HG02759 (cell line): ENCODE data around the gene TEX48.

Experiments
- ATAC-seq: cut with Tn5 transposase; IDR thresholded peaks from one replicate; pipeline ENCODE4 v1.9.1; 2021; ENCODE audit warnings: mild to moderate bottlenecking, moderate library complexity; ENCODE audit not compliant: unreplicated experiment

Gene TEX48

DNA sequence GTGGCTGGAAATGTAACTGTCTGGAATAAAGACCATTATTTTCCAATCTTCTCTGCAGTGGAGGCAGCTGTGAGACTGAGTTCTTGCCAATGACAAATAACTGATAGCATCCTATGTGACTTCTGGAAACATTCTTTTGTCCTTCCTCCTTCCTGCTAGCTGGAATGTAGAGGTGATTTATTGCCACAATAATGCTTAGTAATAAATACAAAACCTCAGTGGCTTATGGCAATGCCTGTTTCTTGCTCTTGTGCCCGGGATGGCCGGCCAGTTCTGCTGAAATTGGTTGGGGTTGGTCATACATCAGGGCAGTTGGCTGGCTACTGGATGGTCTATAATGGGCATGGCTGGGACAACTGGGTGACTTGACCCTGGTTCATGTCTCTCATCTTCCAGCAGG, 12.2 kb upstream of the TEX48 start:
- no peak for ATAC-seq

DNA sequence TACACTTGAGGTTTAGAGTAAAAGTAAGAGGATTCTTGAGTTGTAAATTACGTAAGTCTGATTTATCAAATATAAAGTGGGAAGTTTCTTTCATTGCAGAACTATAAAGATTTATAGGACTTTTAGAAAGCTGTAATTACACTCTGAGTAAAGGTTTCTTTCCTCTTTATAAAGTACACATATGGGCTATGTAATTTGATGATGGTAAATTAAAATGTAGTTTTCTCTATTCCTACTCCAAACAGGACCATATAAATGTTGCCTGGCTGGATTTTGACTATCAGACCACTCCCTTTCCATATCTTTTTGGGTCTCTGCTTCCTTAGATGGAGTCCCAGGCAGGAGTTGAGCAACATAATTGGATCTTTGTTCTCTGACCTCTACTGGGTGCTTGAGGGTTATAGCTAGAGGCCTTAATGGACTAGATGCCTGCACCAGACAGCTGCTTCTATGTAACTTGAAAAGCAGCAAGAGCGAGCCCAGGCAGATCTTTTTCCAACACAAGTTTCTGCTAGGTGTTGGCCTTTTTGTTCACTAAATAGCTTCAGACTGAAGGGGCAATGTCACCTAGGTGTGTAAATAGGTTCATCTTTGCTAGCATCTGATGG, 11.4 kb upstream of the TEX48 start:
- no peak for ATAC-seq

DNA sequence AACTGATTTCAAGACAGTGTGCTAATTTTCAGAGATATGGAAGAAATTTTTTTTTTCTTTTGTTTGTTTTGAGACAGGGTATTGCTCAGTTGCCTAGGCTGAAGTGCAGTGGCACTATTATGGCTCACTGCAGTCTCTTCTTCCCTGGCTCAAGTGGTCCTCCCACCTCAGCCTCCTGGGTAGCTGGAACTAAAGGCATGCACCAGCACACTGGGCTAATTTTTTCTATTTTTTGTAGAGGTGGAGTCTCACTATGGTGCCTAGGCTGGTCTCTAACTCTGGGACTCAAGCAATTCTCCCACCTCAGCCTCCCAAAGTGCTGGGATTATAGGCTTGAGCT, 9.9 kb upstream of the TEX48 start:
- ATAC-seq: no peak

DNA sequence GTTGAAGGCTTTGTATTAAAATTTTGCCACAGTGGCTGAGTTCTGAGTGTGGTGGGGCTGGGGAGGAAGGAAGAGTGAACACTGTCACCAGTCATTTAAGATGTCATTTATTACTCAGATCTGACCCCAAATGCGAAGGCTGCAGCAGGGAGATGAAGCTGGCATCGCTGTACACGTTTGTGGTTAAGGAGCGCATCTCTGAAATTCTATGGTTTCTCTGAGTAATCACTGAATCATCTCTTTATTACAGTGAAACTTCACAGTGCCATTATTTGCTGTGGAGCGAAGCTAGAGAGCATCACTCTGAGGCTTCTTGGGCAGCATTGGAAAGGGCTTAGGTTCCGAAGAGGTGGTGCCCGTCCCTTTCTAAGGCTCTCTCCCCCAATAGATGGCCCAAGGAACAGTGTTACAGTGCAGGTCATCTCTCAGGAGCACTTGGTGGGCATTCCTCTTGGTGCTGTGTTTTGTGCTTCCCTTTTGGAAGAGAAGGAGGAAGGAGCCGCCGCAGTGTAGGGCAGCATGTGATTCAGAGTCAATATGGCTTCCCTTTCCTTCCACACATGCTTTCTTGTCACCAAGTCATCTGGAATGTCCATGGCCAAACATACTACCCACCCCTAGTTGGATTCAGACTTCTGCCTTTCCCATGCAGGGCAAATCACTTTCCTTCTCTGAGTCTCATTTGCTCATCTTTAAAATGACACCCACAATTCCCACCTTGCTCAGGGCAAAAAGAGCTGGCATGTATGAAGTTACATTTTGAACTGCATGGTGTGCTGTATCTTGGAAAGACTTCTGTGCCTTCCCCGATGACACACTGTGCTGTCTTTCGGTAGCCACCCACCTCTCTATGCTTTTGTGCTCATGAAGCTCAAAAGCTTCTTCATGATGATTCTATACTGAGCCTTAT, 9.3 kb upstream of the TEX48 start:
- ATAC-seq: peak; percentile 86

DNA sequence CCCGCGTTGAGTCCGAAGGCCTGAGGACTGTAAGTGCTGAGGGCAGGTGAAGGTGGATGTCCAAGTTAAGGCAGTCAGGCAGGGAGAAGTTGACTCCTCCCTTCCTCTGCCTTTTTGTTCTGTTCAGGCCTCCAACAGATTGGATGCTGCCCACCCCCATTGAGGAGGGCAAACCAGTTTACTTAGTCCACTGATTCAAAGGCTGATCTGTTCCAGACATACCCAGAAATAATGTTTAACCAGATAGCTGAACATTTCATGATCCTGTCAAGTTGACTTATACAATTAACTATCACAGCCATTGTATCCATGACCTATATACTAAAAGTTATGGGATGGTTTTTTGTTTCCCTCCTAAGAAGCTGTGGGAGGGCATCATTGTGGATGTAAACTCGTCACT, 8.3 kb upstream of the TEX48 start:
- no peak for ATAC-seq

DNA sequence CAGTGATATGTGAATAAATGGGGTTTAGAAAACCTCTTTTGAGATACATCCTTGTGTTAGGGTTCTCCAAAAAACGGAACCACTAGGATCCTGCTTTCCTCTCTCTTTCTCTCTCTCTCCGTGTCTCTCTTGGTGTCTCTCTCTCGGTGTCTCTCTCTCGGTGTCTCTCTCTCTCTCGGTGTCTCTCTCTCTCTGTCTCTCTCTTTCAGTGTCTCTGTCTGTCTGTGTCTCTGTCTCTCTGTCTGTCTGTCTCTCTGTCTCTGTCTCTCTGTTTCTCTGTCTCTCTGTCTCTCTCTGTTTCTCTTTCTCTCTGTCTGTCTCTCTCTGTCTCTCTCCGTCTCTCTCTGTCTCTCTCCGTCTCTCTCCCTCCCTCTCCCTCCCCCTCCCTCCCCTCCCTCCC, 7.8 kb upstream of the TEX48 start:
- no peak for ATAC-seq

DNA sequence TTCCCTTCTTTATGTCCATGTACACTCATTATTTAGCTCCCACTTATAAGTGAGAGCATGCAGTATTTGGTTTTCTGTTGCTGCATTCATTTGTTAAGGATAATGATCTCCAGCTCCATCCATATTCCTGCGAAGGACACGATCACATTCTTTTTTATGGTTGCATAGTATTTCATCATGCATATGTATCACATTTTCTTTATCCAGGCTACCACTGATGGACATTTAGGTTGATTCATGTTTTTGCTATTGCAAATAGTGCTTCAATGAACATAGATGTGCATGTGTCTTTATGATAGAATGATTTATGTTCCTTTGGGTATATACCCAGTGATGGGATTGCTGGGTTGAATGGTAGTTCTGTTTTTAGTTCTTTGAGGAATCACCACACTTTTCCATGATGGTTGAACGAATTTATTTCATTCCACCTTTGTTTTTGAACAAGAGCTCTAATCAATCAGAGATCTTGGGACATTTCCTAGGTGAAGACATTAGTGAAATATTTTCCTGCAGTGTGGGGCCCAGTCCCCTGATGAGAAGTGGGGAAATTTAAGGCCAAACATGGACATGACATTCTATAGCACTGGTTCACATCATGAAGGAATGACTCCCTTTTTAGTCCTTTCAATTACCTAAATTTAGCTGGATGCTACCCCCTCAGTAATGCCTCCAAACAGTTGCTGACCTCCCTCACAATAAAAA, 7.1 kb upstream of the TEX48 start:
- no peak for ATAC-seq

DNA sequence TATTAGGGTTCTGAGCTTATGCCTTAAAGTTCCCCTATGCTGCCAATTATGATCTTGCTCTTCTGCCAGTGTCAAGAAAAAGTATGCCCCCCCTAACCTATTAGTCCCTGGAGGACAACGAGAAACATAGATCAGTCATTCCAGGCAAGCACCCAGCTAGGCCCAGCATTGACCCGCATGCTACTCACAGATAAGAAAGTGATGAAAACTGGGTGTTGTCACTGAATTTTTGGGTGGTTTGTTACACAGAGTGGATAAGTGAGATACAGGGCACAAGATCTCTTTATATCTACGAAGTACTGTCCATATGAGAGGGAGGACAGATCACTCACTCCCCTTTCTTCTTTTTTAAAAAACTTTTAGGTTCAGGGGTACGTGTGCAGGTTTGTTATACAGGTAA, 6.4 kb upstream of the TEX48 start:
- no peak for ATAC-seq

DNA sequence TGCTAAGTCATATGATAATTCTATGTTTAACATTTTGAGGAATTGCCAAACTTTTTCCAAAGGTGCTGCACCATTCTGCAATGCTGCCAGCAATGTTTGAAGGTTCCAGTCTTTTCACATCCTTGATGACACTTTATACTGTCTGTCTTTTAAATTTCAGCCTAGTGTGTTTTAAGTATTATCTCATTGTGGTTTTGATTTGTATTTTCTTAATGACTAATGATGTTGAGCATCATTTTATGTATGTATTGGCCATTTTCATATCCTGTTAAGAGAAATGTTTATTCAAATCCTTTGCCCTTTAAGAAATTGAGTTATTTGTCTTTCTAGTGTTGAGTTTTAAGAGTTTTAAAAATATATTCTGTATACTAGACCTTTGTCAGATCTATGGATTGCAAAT, 5.0 kb upstream of the TEX48 start:
- ATAC-seq: no peak

DNA sequence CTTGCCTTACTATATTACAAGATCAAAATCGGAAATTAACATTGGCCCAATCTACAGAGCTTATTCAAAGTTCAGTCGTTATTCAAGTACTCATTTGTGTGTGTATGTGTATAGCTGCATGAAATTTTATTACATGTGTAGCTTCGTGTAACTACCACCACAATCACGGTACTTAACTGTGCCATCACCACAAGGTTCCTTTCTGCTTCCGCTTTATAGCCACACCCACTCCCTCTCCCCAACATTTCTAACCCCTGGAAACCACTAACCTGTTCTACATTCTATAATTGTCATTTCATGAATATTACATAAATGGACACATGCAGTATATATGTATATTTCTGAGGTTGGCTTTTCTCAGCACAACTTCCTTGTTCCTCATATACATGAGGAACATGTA, 4.0 kb upstream of the TEX48 start:
- ATAC-seq: no peak

DNA sequence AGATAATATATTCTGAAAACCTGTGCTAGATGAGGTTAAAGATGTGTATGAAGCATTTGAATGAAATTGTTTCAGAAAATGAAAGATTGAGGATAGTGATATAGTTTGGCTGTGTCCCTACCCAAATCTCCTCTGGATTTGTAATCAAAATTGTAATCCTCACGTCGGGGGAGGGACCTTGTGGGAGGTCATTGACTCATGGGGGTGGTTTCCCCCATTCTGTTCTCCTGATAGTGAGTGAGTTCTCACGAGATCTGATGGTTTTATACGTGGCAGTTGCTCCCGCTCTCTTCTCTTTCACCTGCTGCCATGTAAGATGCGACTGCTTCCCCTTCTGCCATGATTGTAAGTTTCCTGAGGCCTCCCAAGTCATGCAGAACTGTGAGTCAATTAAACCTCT, 2.0 kb upstream of the TEX48 start:
- no peak for ATAC-seq

DNA sequence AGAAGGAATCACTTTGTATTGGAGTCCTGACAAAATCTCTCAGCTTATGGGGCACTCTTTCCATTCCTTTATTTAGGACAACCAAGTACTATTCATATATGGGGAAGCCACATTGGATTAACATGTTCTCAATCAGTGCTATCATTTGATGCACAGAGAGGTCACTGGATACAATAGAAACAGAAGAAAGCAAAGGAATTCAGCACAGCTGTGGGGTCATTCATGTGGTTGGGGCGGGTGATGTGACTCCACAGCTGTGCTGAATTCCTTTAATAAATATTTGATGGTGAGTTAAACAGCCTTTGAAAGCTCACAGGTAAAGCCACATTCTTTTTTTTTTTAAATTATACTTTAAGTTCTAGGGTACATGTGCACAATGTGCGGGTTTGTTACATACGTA, 854 bp upstream of the TEX48 start:
- ATAC-seq: no peak

DNA sequence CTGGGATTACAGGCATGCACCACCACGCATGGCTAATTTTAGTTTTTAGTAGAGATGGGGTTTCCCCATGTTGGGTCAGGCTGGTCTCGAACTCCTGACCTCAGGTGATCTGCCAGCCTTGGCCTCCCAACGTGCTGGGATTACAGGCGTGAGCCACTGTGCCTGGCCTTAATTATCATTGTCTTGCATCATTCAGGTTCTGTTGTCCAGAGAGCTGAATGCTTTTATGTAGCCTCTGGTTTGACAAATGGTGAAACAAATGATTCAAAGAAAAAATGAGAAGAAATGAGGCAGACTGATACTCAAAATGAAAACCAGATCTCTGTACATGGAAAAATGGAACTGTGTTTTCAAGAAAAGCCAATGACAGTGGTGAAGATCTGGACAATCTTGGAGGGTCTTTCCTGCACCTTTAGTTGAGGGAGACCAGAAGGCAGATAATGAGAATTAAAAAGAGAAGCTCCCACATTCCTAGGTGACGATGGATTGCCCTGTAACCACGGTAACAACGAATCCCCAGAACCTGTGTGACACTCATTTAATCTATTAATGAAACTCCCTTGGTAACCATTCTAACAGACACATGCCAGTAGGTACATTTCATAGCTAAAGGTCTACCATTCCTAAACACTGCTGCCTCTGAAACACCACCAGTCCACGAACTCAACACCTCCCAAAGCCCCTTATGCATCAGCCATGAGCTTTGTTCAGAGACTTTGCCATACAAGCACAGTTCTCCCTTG, 1.6 kb downstream of the TEX48 start:
- no peak for ATAC-seq

DNA sequence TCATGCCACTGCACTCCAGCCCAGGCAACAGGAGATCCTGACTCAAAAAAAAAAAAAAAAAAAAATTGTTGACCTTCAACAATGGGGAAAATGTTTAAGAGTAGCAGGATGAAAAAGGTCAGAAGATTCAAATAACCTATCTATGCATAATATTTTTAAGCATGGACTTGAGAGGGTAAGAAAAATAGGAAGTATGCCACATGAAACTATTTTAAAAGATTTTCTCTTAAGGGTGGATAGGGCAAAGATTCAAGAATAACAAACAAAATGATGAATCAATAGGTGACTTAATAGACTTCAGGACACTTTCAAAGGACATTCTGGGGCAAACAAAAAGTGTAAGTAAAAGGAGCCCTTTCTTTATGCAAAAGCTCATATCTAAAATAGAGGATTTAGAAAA, 3.2 kb downstream of the TEX48 start:
- ATAC-seq: no peak

DNA sequence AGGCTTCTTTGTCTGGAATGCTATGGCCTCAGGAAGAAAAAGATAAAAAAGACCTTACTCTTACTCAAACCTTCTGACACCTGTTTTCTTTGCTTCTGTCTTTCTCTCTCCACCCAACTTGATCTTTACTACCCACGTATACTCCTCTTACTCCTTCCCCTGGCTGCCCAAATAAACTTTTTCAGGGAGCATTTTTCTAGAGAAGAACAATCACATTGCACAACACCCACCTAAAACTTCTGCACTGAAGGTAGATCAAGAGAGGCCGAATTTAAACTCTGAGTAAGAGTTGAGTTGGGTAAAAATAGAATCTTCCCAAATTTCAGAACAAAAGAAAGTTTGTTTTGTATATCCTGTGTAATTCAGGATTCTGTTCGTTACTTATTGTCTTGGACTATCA, 3.9 kb downstream of the TEX48 start:
- ATAC-seq: no peak

DNA sequence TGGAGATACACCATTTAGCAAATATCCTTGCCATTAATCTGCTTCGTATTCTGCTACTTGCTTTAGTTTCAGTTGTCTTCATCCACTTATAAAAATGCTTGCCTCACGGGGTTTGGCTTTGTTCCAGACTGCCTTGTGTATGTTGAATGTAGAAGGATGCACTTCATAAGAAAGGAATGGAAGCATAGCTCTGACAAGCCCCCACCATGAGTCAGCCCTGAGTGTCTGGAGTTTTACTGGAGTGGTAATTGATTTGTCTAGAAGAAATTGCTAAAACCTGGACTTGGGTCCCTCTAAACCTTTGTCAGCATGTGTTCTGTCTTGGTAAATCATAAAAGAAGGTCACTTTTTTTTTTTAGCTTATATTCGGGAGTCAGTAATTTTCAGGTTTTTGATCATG, 4.6 kb downstream of the TEX48 start:
- ATAC-seq: no peak

DNA sequence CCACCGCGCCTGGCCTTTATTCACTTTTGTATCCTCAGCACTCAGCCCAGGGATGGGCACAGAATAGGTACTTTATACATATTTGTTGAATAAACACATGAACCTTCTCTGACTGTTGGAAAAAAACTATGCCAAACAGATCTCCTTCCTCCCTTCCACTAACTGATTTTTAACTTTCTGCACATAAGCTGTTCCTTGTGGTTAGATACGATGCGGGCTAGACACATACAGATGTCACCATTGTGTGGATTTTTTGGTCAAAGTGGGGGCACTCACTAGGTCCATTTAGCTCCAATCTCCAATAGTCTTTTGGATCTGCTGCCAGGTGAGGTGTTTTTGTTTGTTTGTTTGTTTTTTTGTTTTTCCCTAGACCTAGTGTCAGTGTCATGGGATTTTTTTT, 5.1 kb downstream of the TEX48 start:
- ATAC-seq: no peak

DNA sequence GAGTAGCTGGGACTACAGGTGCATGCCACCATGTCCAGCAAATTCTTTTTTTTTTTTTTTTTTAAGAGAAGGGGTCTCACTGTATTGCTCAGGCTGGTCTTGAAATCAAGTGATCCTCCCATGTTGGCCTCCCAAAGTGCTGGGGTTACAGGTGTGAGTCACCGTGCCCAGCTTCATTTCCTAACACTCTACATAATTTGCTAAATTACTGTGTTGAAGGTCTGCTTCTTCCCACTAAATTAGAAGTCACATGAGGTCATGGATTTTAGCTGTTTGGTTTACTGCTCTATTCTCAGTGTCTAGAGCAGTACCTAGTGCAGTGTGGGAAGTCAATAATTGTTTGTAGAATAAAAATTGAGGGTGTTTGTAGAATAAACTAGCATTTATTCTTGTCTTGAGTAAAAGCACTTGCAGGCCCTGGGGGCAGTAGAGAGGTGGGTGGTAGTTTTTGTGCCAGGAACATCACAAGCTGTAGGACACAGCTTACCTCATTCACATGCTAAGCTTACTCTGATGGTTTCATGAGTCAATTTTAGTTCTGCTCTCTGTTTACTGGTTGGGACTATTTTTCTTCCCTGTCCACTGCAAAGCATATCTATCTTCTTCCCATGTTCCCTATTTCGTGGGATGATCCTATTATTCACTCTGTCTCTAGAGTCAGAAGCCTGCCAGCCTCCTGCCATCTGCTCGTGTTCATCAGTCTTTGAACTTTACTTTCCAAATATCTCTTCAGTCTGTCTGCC, 7.0 kb downstream of the TEX48 start:
- ATAC-seq: no peak

DNA sequence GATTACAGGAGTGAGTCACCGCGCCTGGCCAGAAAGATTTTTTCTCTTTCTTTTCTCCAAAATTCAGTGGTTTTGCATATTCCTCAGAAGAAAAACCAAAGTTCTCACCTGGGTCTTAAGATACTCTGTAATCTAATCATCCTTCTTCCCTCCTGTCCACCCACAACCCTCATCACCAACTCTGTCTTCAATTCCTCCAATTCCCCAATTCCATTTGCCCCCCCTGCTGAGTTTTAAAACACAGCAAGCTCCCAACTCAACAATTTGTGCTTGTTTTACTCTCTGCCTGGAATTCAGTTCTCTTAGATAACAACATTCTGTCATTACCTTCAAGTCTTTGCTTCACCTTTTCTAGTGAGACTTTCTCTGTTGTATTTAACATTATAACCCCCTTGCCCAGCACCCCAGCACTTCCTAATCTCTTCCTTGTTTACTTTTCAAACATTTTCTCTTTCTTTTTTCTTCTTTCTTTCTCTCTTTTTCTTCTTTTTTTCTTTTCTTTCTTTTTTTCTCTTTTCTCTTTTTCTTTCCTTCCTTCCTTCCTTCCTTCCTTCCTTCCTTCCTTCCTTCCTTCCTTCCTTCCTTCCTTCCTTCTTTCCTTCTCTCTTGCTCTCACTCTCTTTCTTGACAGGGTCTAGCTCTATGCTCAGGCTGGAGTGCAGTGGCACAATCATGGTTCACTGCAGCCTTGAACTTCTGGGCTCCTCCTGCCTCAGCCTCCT, 7.8 kb downstream of the TEX48 start:
- ATAC-seq: no peak

DNA sequence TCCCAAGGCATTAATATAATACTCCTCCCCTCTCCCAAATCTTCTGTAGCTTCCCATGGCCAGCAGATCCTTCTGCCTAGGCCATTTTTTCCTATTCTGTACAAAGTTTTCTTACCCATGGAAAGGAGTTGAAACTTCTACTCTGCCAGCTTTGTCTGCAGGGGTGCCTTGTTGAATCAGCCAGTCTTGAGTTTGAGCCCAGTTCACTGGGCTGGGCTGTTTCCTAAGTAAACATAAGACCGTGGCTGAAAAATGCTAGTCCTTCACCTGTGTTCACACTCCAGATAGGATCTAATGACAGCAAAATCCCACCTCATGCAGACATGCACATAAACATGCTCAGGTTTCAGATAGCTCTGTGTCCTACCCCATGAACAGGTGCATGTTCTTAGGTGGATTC, 10.4 kb downstream of the TEX48 start:
- ATAC-seq: no peak
